ENCODE measurements around the gene CLDN5.

CLDN5 gene

GRCh38 chr22:19495562-19496323 is 28.5 kb downstream of the CLDN5 start:
- Histone ChIP-seq H3K36me3 (ENCODE audit: control insufficient read depth, insufficient read depth, low read length) (no peaks in the 10 kb centered on the region), H3K9me3 (ENCODE audit: control insufficient read depth, low read length) (no peaks in the 10 kb centered on the region), H3K4me1 (ENCODE audit: control insufficient read depth, insufficient read depth, low read length) (no peaks in the 10 kb centered on the region), H3K9ac (ENCODE audit: low read length) (no peak overlapping the region), H3K27me3 (ENCODE audit: control insufficient read depth, insufficient read depth, low read length) (no peaks in the 10 kb centered on the region), H3K4me3 (ENCODE audit: low read length) (no peak overlapping the region)

DNA sequence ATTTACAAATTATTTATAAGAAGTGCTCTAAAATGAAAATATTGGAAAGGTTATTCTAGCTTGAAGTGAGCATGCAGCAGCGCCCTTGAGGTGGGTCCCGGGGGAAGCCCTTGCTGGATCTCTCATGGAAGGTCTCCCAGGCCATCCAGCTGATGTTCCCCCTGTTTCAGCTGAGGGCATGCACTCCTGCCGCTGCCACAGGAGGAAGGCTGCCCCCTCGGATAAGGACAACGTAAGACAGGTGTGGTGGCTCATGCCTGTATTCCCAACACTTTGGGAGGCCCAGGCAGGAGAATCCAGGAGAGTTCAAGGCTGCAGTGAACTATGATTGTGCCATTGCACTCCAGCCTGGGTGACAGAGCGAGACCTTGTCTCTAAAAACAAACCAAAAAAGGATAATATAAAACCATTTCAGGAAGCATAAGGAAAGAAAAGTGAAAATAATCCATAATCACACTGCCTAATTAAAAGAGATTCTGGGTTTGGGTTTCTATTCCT is 29.5 kb downstream of the CLDN5 start:
- H3K4me1 ChIP-seq (ENCODE audit: control insufficient read depth, insufficient read depth, low read length): no peaks in the 10 kb centered on the region
- H3K27me3 ChIP-seq (ENCODE audit: control insufficient read depth, insufficient read depth, low read length): no peaks in the 10 kb centered on the region
- no peaks in the 10 kb centered on the region for H3K36me3 ChIP-seq (ENCODE audit: control insufficient read depth, insufficient read depth, low read length)
- no peak overlapping the region for H3K9ac ChIP-seq (ENCODE audit: low read length)
- H3K9me3 ChIP-seq (ENCODE audit: control insufficient read depth, low read length): no peaks in the 10 kb centered on the region
- H3K4me3 ChIP-seq (ENCODE audit: low read length): no peak overlapping the region

DNA sequence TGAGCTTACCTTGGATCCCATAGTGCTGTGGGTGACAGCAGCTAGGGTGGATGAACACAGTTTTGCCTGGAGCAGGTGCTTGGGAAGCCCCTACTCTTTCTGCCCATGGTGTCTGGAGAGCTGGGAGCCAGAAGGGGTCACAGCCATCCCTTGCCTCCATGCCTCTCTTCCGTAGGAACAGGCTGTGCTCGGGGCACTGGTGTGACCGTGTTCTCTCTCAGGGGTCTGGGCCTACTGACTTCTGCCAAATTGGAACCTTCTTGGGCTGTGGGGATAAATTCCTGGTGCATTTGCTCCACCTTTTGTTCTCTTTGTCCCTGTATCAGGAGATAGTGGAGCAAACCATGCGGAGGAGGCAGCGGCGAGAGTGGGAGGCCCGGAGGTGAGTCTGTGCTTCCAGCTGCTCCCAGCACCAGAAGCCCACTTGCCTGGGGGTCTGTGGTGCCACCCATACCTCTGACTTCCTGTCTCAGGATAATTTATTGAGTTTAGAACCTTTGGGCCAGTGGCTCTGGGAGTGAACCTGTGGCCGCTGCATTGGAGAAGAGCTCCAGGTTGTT is 30.1 kb downstream of the CLDN5 start:
- no peak overlapping the region for H3K4me3 ChIP-seq (ENCODE audit: low read length)
- H3K36me3 ChIP-seq (ENCODE audit: control insufficient read depth, insufficient read depth, low read length): no peaks in the 10 kb centered on the region
- H3K4me1 ChIP-seq (ENCODE audit: control insufficient read depth, insufficient read depth, low read length): no peaks in the 10 kb centered on the region
- no peaks in the 10 kb centered on the region for H3K9me3 ChIP-seq (ENCODE audit: control insufficient read depth, low read length)
- H3K9ac ChIP-seq (ENCODE audit: low read length): no peak overlapping the region
- H3K27me3 ChIP-seq (ENCODE audit: control insufficient read depth, insufficient read depth, low read length): no peaks in the 10 kb centered on the region

DNA sequence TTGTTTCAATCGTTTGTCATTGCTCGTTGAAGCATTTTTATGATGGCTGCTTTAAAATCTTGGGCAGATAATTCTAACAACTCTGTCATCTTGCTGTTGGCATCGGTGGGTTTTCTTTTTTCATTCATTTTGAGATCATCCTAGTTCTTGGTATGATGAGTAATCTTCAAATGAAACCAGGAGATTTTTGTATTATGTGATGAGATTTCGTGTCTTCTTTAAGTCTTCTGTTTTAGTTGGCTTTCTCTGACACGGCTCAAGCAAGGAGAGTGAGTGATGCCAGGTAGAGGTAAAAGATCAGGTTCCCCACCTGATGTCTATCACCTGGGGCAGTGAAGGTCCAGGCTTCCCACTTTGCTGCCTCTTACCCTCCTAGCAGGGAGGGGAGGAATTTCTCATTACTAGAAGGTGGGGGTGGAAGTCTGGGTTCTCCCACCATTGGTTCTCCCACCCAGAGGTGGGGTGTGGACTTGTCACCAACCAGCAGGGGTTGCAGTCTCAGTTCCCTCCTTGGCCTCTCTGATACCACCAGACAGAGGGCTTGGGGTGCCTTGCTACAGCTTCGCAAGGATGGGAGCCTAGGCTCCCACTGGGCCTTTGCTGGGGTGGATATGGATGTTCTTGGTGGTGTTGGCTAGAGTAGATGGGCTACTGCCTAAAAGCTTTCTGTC is 31.6 kb downstream of the CLDN5 start:
- Histone ChIP-seq H3K36me3 (ENCODE audit: control insufficient read depth, insufficient read depth, low read length) (no peaks in the 10 kb centered on the region), H3K9me3 (ENCODE audit: control insufficient read depth, low read length) (no peaks in the 10 kb centered on the region), H3K4me1 (ENCODE audit: control insufficient read depth, insufficient read depth, low read length) (no peaks in the 10 kb centered on the region), H3K9ac (ENCODE audit: low read length) (no peak overlapping the region), H3K4me3 (ENCODE audit: low read length) (no peak overlapping the region), H3K27me3 (ENCODE audit: control insufficient read depth, insufficient read depth, low read length) (no peaks in the 10 kb centered on the region)

DNA sequence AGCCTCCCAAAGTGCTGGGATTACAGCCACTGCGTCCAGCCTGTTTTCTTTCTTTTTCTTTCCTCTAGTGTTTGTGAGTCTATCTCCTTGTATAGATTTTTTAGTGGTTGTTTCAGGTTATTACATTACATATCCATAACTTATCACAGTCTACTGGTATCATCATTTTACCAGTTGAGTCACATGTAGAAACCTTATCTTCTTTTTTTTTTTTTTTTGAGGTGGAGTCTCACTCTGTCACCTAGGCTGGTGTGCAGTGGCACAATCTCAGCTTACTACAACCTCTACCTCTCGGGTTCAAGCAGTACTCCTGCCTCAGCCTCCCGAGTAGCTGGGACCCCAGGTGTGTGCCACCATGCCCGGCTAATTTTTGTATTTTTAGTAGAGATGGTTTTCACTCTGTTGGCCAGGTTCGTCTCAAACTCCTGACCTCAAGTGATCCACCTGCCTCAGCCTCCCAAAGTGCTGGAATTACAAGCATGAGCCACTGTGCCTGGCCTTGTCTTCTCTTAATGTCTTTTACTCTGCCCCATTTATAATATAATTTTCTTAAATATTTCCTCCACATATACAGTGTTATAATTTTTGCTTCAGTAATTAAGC is 33.5 kb downstream of the CLDN5 start:
- no peaks in the 10 kb centered on the region for H3K27me3 ChIP-seq (ENCODE audit: control insufficient read depth, insufficient read depth, low read length)
- H3K4me1 ChIP-seq (ENCODE audit: control insufficient read depth, insufficient read depth, low read length): no peaks in the 10 kb centered on the region
- no peaks in the 10 kb centered on the region for H3K36me3 ChIP-seq (ENCODE audit: control insufficient read depth, insufficient read depth, low read length)
- H3K9me3 ChIP-seq (ENCODE audit: control insufficient read depth, low read length): no peaks in the 10 kb centered on the region
- no peak overlapping the region for H3K9ac ChIP-seq (ENCODE audit: low read length)
- no peak overlapping the region for H3K4me3 ChIP-seq (ENCODE audit: low read length)

DNA sequence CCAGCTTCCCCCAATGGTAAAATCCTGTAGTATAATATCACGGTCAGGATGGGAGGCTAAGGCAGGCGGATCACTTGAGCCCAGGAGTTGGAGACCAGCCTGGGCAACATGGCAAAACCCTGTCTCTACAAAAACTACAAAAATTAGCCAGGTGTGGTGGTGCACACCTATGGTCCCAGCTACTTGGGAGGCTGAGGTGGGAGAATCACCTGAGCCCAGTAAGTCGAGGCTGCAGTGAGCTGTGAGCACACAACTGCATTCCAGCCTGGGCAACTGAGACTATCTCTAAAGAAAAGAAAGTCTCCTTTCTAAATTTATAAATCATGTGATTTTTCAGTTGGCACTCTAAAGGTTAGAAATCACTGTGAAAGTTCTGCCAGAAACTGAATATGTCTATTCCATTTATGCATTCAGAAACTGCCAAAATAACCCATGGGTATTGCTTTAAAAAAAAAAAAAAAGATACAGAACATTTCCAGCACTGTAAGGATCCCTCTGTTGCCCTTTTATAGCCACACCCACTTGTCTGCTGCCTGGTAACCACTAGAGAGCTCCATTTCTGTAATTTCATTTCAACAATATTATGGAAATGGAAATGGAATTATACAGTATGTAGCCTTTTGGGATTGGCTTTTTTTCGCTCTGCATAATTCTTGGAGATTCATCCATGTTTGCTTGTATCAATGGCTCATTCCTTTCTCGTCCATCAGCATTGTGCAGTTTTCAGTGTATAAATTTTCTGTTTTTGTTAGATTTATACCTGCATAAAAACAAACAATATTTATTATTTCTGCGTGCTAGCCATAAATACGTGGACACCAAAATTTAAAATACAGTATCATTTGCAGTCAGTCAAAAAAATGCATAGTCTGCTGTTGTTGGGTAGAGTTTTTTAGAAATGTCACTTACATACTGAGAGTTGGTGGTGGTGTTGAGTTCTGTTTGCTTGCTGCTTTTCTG is 35.0 kb downstream of the CLDN5 start:
- H3K9me3 ChIP-seq (ENCODE audit: control insufficient read depth, low read length): no peaks in the 10 kb centered on the region
- no peaks in the 10 kb centered on the region for H3K4me1 ChIP-seq (ENCODE audit: control insufficient read depth, insufficient read depth, low read length)
- no peak overlapping the region for H3K4me3 ChIP-seq (ENCODE audit: low read length)
- no peaks in the 10 kb centered on the region for H3K27me3 ChIP-seq (ENCODE audit: control insufficient read depth, insufficient read depth, low read length)
- no peaks in the 10 kb centered on the region for H3K36me3 ChIP-seq (ENCODE audit: control insufficient read depth, insufficient read depth, low read length)
- H3K9ac ChIP-seq (ENCODE audit: low read length): no peak overlapping the region

- Histone ChIP-seq H3K4me3 (ENCODE audit: low read length) (no peak overlapping the region), H3K4me1 (ENCODE audit: control insufficient read depth, insufficient read depth, low read length) (no peaks in the 10 kb centered on the region), H3K9me3 (ENCODE audit: control insufficient read depth, low read length) (no peaks in the 10 kb centered on the region), H3K27me3 (ENCODE audit: control insufficient read depth, insufficient read depth, low read length) (no peaks in the 10 kb centered on the region), H3K36me3 (ENCODE audit: control insufficient read depth, insufficient read depth, low read length) (no peaks in the 10 kb centered on the region), H3K9ac (ENCODE audit: low read length) (no peak overlapping the region)
These were observed 35.9 kb downstream of the CLDN5 start for GRCh38 chr22:19488285-19488684.

- Histone ChIP-seq H3K4me3 (ENCODE audit: low read length) (no peak overlapping the region), H3K4me1 (ENCODE audit: control insufficient read depth, insufficient read depth, low read length) (no peaks in the 10 kb centered on the region), H3K36me3 (ENCODE audit: control insufficient read depth, insufficient read depth, low read length) (no peaks in the 10 kb centered on the region), H3K9ac (ENCODE audit: low read length) (no peak overlapping the region), H3K27me3 (ENCODE audit: control insufficient read depth, insufficient read depth, low read length) (no peaks in the 10 kb centered on the region), H3K9me3 (ENCODE audit: control insufficient read depth, low read length) (no peaks in the 10 kb centered on the region)
These were observed 40.5 kb downstream of the CLDN5 start for GRCh38 chr22:19483481-19484244.

DNA sequence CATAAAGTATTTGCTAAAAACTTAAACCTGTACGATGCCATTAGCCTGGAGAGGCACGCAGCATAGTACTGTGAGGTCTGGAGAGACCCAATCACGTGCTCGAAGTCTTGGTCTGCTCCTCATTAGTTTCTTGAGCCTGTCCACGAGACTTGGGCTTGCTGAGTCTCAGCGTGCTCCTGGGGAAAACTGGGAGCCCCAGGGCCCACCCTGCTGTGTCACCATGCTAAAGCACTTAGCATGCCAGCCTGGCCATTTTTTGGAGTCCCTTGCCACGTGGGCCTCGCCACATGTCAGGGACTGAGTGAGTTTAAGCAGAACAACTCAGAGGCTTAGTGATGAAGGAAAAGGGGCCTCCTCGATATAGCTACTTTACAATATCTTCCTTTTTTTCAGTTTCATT is 41.9 kb downstream of the CLDN5 start:
- Histone ChIP-seq H3K4me3 (ENCODE audit: low read length) (no peak overlapping the region), H3K9ac (ENCODE audit: low read length) (no peak overlapping the region), H3K27me3 (ENCODE audit: control insufficient read depth, insufficient read depth, low read length) (no peaks in the 10 kb centered on the region), H3K4me1 (ENCODE audit: control insufficient read depth, insufficient read depth, low read length) (no peaks in the 10 kb centered on the region), H3K9me3 (ENCODE audit: control insufficient read depth, low read length) (no peaks in the 10 kb centered on the region), H3K36me3 (ENCODE audit: control insufficient read depth, insufficient read depth, low read length) (no peaks in the 10 kb centered on the region)

- Histone ChIP-seq H3K36me3 (ENCODE audit: control insufficient read depth, insufficient read depth, low read length) (no peaks in the 10 kb centered on the region), H3K9ac (ENCODE audit: low read length) (no peak overlapping the region), H3K27me3 (ENCODE audit: control insufficient read depth, insufficient read depth, low read length) (no peaks in the 10 kb centered on the region), H3K4me1 (ENCODE audit: control insufficient read depth, insufficient read depth, low read length) (no peaks in the 10 kb centered on the region), H3K9me3 (ENCODE audit: control insufficient read depth, low read length) (no peaks in the 10 kb centered on the region), H3K4me3 (ENCODE audit: low read length) (no peak overlapping the region)
These were observed 43.4 kb downstream of the CLDN5 start for GRCh38 chr22:19480789-19481188.

DNA sequence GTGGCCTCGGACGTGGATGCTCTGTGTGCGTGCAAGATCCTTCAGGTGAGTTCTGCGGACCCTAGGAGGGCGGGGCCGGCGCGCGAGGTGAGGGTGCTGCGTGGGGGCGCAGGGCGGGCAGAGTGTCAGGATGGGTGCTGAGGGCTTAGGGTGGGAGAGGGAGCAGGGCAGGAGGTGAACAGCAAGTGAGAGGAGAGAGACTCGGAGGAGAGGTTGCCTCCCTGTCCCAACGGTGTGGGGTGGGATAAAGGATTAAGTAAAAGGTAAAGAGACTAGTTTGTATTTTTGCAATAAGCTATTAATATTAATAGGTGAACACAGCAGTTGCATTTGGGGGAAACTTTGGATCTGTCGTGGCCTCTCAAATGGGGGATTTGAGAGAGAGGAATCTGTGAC is 44.0 kb downstream of the CLDN5 start:
- no peaks in the 10 kb centered on the region for H3K27me3 ChIP-seq (ENCODE audit: control insufficient read depth, insufficient read depth, low read length)
- no peak overlapping the region for H3K9ac ChIP-seq (ENCODE audit: low read length)
- H3K9me3 ChIP-seq (ENCODE audit: control insufficient read depth, low read length): no peaks in the 10 kb centered on the region

More for the DNA sequence above, 44.0 kb downstream of the CLDN5 start:
- Histone ChIP-seq H3K4me3 (ENCODE audit: low read length) (no peak overlapping the region), H3K4me1 (ENCODE audit: control insufficient read depth, insufficient read depth, low read length) (no peaks in the 10 kb centered on the region), H3K36me3 (ENCODE audit: control insufficient read depth, insufficient read depth, low read length) (no peaks in the 10 kb centered on the region)
